ENCODE measurements around the gene NACC2.
A peak's percentile ranks its signal among the peaks of the same experiment; 100 is the strongest.

NACC2 gene
- 26.5 to 55.8 (median 41.2) reads per million in 4 experiments for total RNA-seq

- no peak for DNase-seq
These were observed at the start of gene NACC2 for GRCh38 chr9:136095070-136096058. NACC2 (minus strand) TSS chr9:136095289; CDS start chr9:136050521, 44,768 bp downstream.

- no peak for DNase-seq
These were observed 49.4 kb upstream of the NACC2 start for GRCh38 chr9:136144450-136144849.

- no peak for DNase-seq
These were observed 48.3 kb upstream of the NACC2 start for GRCh38 chr9:136143215-136144001.

- no peak for DNase-seq
These were observed 47.7 kb upstream of the NACC2 start for GRCh38 chr9:136142859-136143214.

GRCh38 chr9:136142414-136142796, 47.3 kb upstream of the NACC2 start:
- DNase-seq = no peak

GRCh38 chr9:136141682-136142413, 46.8 kb upstream of the NACC2 start:
- no peak for DNase-seq

GRCh38 chr9:136140966-136141365, 45.9 kb upstream of the NACC2 start:
- no peak for DNase-seq

GRCh38 chr9:136140046-136140445, 45.0 kb upstream of the NACC2 start:
- no peak for DNase-seq

- DNase-seq = peak; percentile 32
These were observed 43.5 kb upstream of the NACC2 start for GRCh38 chr9:136138566-136138965.

- DNase-seq = no peak
These were observed 42.5 kb upstream of the NACC2 start for GRCh38 chr9:136137321-136138265.

- DNase-seq = no peak
These were observed 41.2 kb upstream of the NACC2 start for GRCh38 chr9:136136127-136136925.

- DNase-seq = no peak
These were observed 40.4 kb upstream of the NACC2 start for GRCh38 chr9:136135326-136136126.

GRCh38 chr9:136133959-136134484, 38.9 kb upstream of the NACC2 start:
- DNase-seq = no peak

GRCh38 chr9:136133191-136133958, 38.3 kb upstream of the NACC2 start:
- peak; percentile 21 for DNase-seq

GRCh38 chr9:136132512-136133050, 37.5 kb upstream of the NACC2 start:
- DNase-seq = no peak

- DNase-seq = no peak
These were observed 36.8 kb upstream of the NACC2 start for GRCh38 chr9:136131629-136132511.

- no peak for DNase-seq
These were observed 34.1 kb upstream of the NACC2 start for GRCh38 chr9:136129176-136129575.

GRCh38 chr9:136128436-136128835, 33.3 kb upstream of the NACC2 start:
- DNase-seq = no peak
